ENCODE measurements around the gene CTNNA1. TPM values are rescaled to one million over a fixed set of nuclear protein-coding genes. Genes with fewer than 3 reads are reported as not detected.

The CTNNA1 gene
- total RNA-seq, 2 donors from 2014 or later, result 266 to 322 TPM

GRCh38 chr5:138784590-138784989 is 31.4 kb downstream of the CTNNA1 start:
- Histone ChIP-seq H3K4me3 (no peak overlapping the region), H3K4me1 (ENCODE audit: control insufficient read depth in 1 of 2, low read depth in 2 of 2) (peaks cover 6 to 35% of the 10 kb centered on the region in 2 donors), H3K27me3 (replicated peaks; ENCODE audit: insufficient read depth) (no peaks in the 10 kb centered on the region), H3K36me3 (peaks cover 3% of the 10 kb centered on the region), H3K9me3 (no peaks in the 10 kb centered on the region), H3K27ac (no peak overlapping the region)
- ATAC-seq (ENCODE audit: insufficient number of reproducible peaks, low FRiP score, low read depth) (no peak), DNase-seq (ENCODE audit: low spot score) (no peak)
- TF ChIP-seq, protein P1, sequence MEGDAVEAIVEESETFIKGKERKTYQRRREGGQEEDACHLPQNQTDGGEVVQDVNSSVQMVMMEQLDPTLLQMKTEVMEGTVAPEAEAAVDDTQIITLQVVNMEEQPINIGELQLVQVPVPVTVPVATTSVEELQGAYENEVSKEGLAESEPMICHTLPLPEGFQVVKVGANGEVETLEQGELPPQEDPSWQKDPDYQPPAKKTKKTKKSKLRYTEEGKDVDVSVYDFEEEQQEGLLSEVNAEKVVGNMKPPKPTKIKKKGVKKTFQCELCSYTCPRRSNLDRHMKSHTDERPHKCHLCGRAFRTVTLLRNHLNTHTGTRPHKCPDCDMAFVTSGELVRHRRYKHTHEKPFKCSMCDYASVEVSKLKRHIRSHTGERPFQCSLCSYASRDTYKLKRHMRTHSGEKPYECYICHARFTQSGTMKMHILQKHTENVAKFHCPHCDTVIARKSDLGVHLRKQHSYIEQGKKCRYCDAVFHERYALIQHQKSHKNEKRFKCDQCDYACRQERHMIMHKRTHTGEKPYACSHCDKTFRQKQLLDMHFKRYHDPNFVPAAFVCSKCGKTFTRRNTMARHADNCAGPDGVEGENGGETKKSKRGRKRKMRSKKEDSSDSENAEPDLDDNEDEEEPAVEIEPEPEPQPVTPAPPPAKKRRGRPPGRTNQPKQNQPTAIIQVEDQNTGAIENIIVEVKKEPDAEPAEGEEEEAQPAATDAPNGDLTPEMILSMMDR (IDR thresholded peaks at IDR 0.05), result no peak

DNA sequence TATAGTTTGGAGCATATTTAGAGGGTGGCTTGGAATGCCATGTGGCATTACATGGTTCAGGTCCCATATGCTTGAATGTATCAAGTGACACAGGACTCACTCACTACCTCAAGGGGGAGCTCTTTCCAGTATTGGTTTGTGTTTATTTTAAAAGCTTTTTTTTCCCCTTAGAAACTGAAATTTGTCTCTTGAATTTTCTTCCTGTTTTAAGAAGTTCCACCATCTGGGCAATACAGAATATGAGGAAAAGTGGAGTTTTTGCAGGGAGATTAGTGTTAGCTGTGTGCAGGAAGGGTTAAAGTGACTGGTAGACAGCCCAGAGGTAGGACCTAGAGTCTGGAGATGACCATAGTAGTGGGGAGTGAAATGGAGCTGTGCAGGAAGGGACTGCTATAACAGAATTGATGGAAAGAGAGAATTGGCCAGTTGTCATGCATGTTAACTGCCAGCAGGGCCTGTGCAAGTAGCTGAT is 36.6 kb downstream of the CTNNA1 start:
- Histone ChIP-seq H3K4me1 (ENCODE audit: control insufficient read depth in 1 of 2, low read depth in 2 of 2) (peaks cover 16 to 61% of the 10 kb centered on the region in 2 donors), H3K36me3 (no peaks in the 10 kb centered on the region), H3K27me3 (replicated peaks; ENCODE audit: insufficient read depth) (no peaks in the 10 kb centered on the region), H3K27ac (no peak overlapping the region), H3K4me3 (no peak overlapping the region), H3K9me3 (no peaks in the 10 kb centered on the region)
- DNase-seq (ENCODE audit: low spot score) (no peak), ATAC-seq (ENCODE audit: insufficient number of reproducible peaks, low FRiP score, low read depth) (no peak)
- TF ChIP-seq, protein P1 (IDR thresholded peaks at IDR 0.05), result peak; percentile 32

DNA sequence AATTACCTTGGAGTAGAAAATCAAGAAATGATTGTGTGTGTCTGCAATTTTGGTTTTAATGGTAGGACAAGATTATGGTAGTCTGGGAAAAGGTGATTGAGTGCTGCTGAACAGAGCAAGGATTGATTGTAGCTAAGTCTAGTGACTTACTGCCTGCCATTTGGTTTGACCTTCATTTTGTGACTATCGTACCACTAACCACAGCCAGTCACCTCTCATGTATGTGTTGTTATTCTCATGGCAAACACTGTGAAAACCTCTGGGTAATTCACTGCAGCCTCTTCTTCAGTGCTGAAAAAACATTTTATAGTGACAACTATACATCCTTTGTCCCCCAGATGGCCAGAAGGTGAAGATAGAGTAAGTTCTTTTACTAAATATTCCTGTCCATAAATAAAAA is 37.5 kb downstream of the CTNNA1 start:
- Histone ChIP-seq H3K9me3 (no peaks in the 10 kb centered on the region), H3K36me3 (no peaks in the 10 kb centered on the region), H3K4me3 (no peak overlapping the region), H3K4me1 (ENCODE audit: control insufficient read depth in 1 of 2, low read depth in 2 of 2) (peaks cover 22 to 65% of the 10 kb centered on the region in 2 donors), H3K27ac (no peak overlapping the region), H3K27me3 (replicated peaks; ENCODE audit: insufficient read depth) (no peaks in the 10 kb centered on the region)
- TF ChIP-seq, protein P1 (IDR thresholded peaks at IDR 0.05), result no peak
- ATAC-seq (ENCODE audit: insufficient number of reproducible peaks, low FRiP score, low read depth), result no peak
- no peak for DNase-seq (ENCODE audit: low spot score)

GRCh38 chr5:138792195-138792790 is 39.1 kb downstream of the CTNNA1 start:
- no peak for DNase-seq (ENCODE audit: low spot score)
- no peak overlapping the region for H3K4me3 ChIP-seq
- H3K9me3 ChIP-seq, result no peaks in the 10 kb centered on the region
- H3K27me3 ChIP-seq (replicated peaks; ENCODE audit: insufficient read depth), result no peaks in the 10 kb centered on the region
- TF ChIP-seq, protein P1 (IDR thresholded peaks at IDR 0.05), result no peak
- H3K27ac ChIP-seq, result no peak overlapping the region
- H3K36me3 ChIP-seq, result no peaks in the 10 kb centered on the region
- no peak for ATAC-seq (ENCODE audit: insufficient number of reproducible peaks, low FRiP score, low read depth)
- peaks cover 22 to 64% of the 10 kb centered on the region in 2 donors for H3K4me1 ChIP-seq (ENCODE audit: control insufficient read depth in 1 of 2, low read depth in 2 of 2)

DNA sequence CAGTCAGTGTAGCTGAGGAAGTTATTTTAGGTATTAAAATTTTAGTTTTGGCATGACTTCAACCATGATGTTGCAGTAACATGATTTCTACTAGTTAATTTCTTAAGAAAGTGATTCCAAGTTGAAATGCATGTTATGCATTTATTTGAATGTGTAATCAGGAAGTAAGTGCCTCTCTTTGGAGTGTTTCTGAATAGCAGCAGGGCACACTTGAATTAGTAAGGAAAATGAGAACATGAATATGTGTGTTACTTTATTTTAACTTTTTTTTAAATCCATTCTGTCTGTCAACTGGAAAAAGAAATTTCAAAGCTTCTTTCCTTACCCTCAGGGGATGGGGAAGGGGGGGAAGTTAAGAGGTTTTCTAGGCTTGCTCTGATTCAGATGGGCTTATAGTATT is 40.4 kb downstream of the CTNNA1 start:
- Histone ChIP-seq H3K9me3 (no peaks in the 10 kb centered on the region), H3K27ac (no peak overlapping the region), H3K4me3 (no peak overlapping the region), H3K36me3 (no peaks in the 10 kb centered on the region), H3K27me3 (replicated peaks; ENCODE audit: insufficient read depth) (no peaks in the 10 kb centered on the region), H3K4me1 (ENCODE audit: control insufficient read depth in 1 of 2, low read depth in 2 of 2) (peaks cover 27 to 77% of the 10 kb centered on the region in 2 donors)
- ATAC-seq (ENCODE audit: insufficient number of reproducible peaks, low FRiP score, low read depth) (no peak), DNase-seq (ENCODE audit: low spot score) (no peak)
- TF ChIP-seq, protein P1 (IDR thresholded peaks at IDR 0.05), result no peak

Measured in thoracic aorta (tissue), 2 donors.